T-helper 17 cell (primary cell): ENCODE measurements around the gene KRT20. TPM values are rescaled to one million over a fixed set of nuclear protein-coding genes. Genes with fewer than 3 reads are reported as not detected.

ENCODE experiments used
- ATAC-seq: fragments of 150-1000 bp; cut with Tn5 transposase; 2 replicates; pipeline ENCODE4 v1.10.0; 2021; ENCODE audit warnings: mild to moderate bottlenecking, moderate library complexity
- DNase-seq, 3 donors: peaks; one replicate each; pipeline versions ENCODE4 v3.0.0 to v3.0.0-alpha.2; 2020 to 2021
- H3K9me3 ChIP-seq: one replicate; pipeline ENCODE4 v1.7.0; 2013; ENCODE audit warnings: low read length, mild to moderate bottlenecking; ENCODE audit not compliant: control insufficient read depth, poor library complexity, severe bottlenecking
- H3K27ac Mint-ChIP-seq: one replicate; pipeline ENCODE4 v1.8.0; 2022; ENCODE audit warnings: mild to moderate bottlenecking, moderate library complexity, mixed read lengths
- H3K27me3 Mint-ChIP-seq: one replicate; pipeline ENCODE4 v1.8.0; 2022; ENCODE audit warnings: mixed read lengths
- H3K36me3 Mint-ChIP-seq: one replicate; pipeline ENCODE4 v1.8.0; 2022; ENCODE audit warnings: low read depth, mixed read lengths
- H3K4me1 Mint-ChIP-seq: one replicate; pipeline ENCODE4 v1.8.0; 2022; ENCODE audit warnings: mild to moderate bottlenecking, mixed read lengths
- H3K4me3 Mint-ChIP-seq: one replicate; pipeline ENCODE4 v1.8.0; 2022; ENCODE audit warnings: mild to moderate bottlenecking, moderate library complexity, mixed read lengths
- total RNA-seq, 4 donors: library from RNA in 2 of 4; stranded (reverse) in 2 of 4; gene quantifications; one replicate each; pipeline ENCODE4 v1.2.3 and lab custom pipeline; 2022 to 2026

The KRT20 gene
- total RNA-seq, 2 donors from 2014 or later = not detected

DNA sequence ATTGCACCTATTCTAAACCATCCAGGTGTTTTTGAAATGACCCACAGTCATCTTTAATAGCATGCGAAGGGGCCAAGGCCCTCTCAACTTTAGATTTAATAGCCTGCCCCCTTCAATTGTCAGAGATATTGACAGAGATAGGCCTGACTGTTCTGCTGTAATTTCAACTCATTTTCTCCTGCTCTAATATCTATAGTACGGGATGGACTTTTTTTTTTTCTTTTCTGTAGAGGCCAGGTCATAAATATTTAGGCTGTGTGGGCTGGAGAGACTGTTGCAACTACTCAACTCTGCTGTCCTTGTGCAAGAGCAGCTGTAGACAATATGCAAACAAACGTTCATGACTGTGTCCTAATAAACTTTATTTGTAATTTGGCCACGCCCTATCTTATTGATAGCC is 24.7 kb upstream of the KRT20 start:
- DNase-seq = no peak
- Mint-ChIP-seq H3K27ac (no peak overlapping the region), H3K4me3 (no peak overlapping the region), H3K27me3 (peaks cover 49% of the 10 kb centered on the region), H3K36me3 (no peaks in the 10 kb centered on the region), H3K4me1 (no peaks in the 10 kb centered on the region)
- ATAC-seq = no peak
- H3K9me3 ChIP-seq = no peaks in the 10 kb centered on the region

DNA sequence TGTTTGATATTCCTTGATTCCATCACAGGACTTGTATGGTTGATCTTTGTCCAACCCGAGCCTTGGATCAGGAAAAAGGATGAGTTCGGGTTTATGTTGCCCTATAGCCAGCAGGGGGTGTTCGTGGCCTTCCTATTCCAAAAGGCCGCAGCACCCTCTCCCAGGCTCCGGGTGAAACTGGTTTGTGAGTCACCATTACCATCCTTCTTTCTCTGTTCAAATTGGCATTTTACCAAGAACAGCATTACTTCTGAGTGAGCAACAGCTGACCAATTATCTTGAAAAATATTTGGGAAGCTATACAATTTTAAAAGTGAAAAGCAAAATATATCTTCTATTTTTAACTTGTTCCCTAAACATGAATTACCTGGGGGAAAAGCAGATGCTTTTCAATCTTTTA is 24.3 kb upstream of the KRT20 start:
- Mint-ChIP-seq H3K27me3 (peaks cover 53% of the 10 kb centered on the region), H3K27ac (no peak overlapping the region), H3K4me3 (no peak overlapping the region), H3K36me3 (no peaks in the 10 kb centered on the region), H3K4me1 (no peaks in the 10 kb centered on the region)
- peak; percentile 26 to 49 (median 41) for DNase-seq
- H3K9me3 ChIP-seq = no peaks in the 10 kb centered on the region
- peak; percentile 85 for ATAC-seq

DNA sequence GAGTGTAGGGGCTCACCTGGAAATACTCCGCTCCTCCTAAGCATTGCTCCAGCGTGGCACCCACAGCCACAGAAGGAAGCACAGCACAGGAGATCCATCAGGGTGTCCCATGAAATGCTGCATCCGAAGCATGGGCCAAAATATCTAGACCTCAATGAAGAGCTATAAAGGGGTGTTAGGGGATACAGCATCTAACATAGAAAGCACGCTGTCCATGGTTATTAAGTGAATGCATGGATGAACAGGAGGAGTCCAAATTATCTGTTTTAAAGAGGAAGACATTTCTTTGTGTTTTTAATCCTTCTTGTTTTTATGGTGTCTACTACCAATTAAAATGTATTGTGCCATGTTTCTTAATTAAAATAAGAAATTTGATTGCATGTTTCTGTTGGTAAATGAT is 21.6 kb upstream of the KRT20 start:
- peaks cover 5% of the 10 kb centered on the region for H3K4me1 Mint-ChIP-seq
- no peak overlapping the region for H3K4me3 Mint-ChIP-seq
- no peak overlapping the region for H3K27ac Mint-ChIP-seq
- no peaks in the 10 kb centered on the region for H3K9me3 ChIP-seq
- DNase-seq (no peak), ATAC-seq (no peak)
- H3K27me3 Mint-ChIP-seq = peaks cover 60% of the 10 kb centered on the region
- H3K36me3 Mint-ChIP-seq = peaks cover 3% of the 10 kb centered on the region

DNA sequence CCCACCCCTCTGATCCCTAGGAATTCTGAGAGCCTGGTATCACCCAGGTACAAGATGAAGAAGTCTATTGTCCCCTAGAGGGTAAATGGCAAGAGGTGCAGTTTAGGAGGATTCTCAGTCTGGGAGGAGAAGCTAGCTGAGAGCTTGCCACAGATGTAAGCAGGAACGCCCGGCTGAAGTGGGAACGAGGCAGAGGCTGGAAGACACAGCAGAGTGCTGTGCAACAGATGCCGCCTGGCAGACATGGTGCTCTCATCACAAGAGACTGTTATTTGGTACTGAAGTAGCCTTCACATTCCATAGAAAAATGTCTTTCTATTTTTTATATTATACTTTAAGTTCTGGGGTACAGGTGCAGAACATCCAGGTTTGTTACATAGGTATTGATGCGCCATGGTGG is 20.3 kb upstream of the KRT20 start:
- H3K4me1 Mint-ChIP-seq = peaks cover 7% of the 10 kb centered on the region
- DNase-seq = no peak
- H3K36me3 Mint-ChIP-seq = peaks cover 3% of the 10 kb centered on the region
- H3K9me3 ChIP-seq = no peaks in the 10 kb centered on the region
- no peak overlapping the region for H3K27ac Mint-ChIP-seq
- no peak overlapping the region for H3K4me3 Mint-ChIP-seq
- ATAC-seq = no peak
- H3K27me3 Mint-ChIP-seq = peaks cover 70% of the 10 kb centered on the region

DNA sequence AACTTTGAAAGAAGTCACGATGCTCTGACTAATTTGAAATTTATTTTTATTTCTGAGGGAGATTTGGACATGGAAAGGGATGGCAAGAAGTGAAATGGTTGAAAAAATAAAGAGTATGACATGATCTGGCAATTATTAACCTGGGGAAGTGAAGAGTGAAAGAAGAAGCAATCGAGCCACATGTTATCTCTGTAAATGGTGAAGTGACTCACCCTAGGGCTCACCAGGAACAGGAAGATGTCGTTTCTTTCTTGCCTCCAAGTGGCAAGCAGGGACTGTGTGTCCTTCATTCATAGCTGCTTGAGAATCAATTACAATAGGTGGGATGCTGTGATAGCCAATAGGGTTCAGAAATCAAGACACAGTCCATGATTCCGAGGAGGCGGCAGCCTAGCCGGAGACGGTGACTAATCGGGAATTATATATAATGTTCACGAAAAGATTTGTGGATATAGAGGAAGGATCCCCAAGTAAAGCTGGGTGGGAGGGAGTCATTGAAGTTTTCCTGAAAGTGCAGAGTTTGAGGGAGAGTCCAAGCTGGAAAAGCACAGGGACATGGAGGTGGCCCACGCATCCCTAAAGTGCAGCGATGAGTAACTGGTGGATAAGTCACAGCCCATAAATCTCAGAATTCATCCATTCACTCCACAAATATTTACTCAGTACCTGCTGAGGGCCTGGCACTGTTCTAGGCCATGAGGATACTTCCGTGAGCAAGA is 18.2 kb upstream of the KRT20 start:
- Mint-ChIP-seq H3K4me1 (peaks cover 7% of the 10 kb centered on the region), H3K27ac (no peak overlapping the region), H3K4me3 (no peak overlapping the region), H3K27me3 (peaks cover 68% of the 10 kb centered on the region), H3K36me3 (peaks cover 3% of the 10 kb centered on the region)
- no peak for ATAC-seq
- no peaks in the 10 kb centered on the region for H3K9me3 ChIP-seq
- no peak for DNase-seq

DNA sequence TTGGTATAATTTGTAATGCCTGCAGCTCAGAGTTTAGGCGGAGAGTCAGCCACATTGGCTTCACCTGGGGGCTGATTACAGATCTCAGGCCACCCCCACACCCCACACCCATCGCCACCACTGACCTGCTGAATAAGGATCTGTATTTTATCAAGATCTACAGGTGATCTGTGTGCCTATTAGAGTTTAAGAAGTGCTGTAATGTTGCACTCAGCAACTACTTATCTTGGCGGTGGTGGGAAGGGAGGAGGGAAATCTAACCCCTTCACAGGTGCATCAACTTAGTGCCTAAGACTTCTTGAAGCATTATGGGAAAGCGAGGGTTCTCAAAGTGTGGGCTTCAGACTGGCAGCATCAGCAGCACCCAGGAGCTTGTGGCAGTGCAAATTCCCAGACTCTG is 17.5 kb upstream of the KRT20 start:
- peaks cover 7% of the 10 kb centered on the region for H3K4me1 Mint-ChIP-seq
- H3K27me3 Mint-ChIP-seq = peaks cover 61% of the 10 kb centered on the region
- no peak for ATAC-seq
- no peak overlapping the region for H3K4me3 Mint-ChIP-seq
- no peaks in the 10 kb centered on the region for H3K9me3 ChIP-seq
- no peak for DNase-seq
- no peak overlapping the region for H3K27ac Mint-ChIP-seq
- H3K36me3 Mint-ChIP-seq = peaks cover 3% of the 10 kb centered on the region

DNA sequence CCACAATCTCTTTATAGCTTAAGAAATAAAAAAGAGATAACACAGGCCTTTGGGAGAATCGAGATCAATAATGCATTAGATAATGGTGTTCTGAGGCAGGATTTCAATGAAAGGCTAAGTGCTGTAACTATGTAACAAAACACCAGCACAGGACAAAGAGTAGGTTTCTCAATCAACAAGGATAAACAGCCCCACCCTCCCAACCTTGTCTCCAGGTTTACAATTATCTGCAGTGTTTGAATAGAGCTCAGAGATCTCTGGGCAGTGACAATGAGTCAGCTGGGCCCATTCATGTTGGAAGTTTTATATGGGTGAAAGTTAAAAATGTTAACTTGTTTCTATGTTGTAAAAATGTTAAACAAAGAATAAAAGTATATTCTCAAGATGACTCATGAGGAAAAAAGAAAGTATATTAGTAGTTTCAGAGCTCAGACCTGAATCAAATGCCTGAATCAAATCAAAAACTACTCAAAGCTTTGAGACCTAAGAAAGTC is 17.0 kb upstream of the KRT20 start:
- no peak for ATAC-seq
- H3K36me3 Mint-ChIP-seq = peaks cover 3% of the 10 kb centered on the region
- H3K4me1 Mint-ChIP-seq = peaks cover 7% of the 10 kb centered on the region
- no peak for DNase-seq
- H3K27me3 Mint-ChIP-seq = peaks cover 59% of the 10 kb centered on the region
- peak overlapping the region; percentile 9 for H3K27ac Mint-ChIP-seq
- no peaks in the 10 kb centered on the region for H3K9me3 ChIP-seq
- no peak overlapping the region for H3K4me3 Mint-ChIP-seq

DNA sequence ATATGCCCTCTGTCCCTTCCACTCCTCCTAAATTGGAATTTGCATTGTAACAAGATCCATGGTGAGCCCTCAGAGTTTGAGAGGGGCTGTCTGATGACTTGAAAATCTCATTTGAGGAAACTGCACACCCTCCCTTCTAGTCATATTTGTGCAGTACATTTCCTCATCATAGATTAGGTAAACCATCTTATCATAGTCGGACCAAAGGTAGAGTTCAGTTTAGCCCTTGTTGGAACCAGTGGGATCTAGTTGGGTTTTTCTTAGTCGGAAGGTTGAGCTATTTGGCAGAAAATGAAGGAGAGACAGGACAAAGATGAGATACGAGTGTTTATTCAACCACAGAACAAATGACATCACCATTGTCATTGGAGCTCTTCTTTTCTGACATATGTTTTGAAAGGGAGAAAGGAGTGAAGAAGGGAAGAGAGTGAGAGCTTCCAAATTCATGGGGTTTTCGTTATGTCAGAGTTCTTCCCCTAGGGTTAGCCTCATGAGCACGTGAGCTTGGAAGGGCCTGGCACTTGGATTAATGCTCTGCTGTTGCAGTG is 15.8 kb upstream of the KRT20 start:
- H3K4me1 Mint-ChIP-seq = peaks cover 7% of the 10 kb centered on the region
- peaks cover 3% of the 10 kb centered on the region for H3K36me3 Mint-ChIP-seq
- peaks cover 57% of the 10 kb centered on the region for H3K27me3 Mint-ChIP-seq
- no peaks in the 10 kb centered on the region for H3K9me3 ChIP-seq
- no peak for DNase-seq
- ATAC-seq = no peak
- no peak overlapping the region for H3K27ac Mint-ChIP-seq
- no peak overlapping the region for H3K4me3 Mint-ChIP-seq

DNA sequence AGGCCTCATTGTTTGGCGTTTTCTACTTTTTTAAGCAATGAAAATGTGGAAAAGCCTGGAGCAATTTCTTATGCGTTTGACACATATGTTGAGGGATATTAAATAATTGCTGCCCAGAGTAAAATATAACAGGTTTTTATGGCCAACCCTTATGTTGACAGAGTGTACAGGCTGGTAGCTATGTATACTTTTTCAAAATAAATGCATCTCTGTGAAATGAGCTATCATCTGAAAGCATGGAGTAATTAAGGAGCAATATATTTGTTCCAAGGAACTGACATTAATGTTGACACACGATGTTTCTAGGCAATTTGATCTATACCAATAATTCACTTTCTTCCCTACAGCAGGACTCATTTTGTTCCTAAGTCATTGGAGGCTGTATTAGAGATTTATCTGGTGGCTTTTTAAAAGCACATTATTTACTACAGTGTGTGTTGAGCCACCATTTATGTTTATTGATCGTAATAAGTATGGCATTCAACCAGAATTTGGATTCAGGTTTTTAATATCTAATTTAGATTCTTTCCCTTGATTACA is 11.9 kb upstream of the KRT20 start:
- peaks cover 62% of the 10 kb centered on the region for H3K27me3 Mint-ChIP-seq
- H3K4me1 Mint-ChIP-seq = peaks cover 6% of the 10 kb centered on the region
- H3K4me3 Mint-ChIP-seq = no peak overlapping the region
- H3K9me3 ChIP-seq = no peaks in the 10 kb centered on the region
- H3K36me3 Mint-ChIP-seq = peaks cover 3% of the 10 kb centered on the region
- H3K27ac Mint-ChIP-seq = no peak overlapping the region
- ATAC-seq (no peak), DNase-seq (no peak)

DNA sequence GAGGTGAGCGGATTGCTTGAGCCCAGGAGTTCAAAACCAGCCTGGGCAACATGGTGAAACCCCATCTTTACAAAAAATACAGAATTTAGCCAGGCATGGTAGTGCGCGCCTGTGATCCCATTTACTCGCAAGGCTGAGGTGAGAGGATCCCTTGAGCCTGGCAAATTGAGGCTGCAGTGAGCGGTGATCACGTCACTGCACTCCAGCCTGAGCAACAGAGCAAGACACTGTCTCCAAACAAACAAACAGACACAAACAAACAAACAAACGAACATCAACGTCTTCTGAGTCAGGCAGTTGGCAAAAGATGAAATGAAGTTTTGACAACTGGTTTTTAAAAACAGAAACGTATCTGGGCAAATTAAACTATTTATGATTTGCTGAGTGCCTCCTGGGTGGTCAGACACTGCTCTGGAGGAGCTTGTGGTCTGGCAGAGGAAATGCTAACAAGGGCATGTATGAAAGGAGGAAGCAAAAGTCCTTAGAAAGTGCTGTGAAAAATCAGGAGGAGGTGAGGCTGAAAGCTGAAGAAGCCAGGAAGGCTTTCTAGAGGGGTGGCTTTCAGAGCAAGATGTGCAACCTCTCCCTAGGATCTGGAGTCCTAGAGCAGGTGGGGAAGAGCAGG is 10.2 kb upstream of the KRT20 start:
- DNase-seq = no peak
- peaks cover 53% of the 10 kb centered on the region for H3K27me3 Mint-ChIP-seq
- ATAC-seq = no peak
- H3K4me1 Mint-ChIP-seq = peaks cover 4% of the 10 kb centered on the region
- H3K36me3 Mint-ChIP-seq = peaks cover 3% of the 10 kb centered on the region
- no peaks in the 10 kb centered on the region for H3K9me3 ChIP-seq
- no peak overlapping the region for H3K4me3 Mint-ChIP-seq
- H3K27ac Mint-ChIP-seq = no peak overlapping the region

DNA sequence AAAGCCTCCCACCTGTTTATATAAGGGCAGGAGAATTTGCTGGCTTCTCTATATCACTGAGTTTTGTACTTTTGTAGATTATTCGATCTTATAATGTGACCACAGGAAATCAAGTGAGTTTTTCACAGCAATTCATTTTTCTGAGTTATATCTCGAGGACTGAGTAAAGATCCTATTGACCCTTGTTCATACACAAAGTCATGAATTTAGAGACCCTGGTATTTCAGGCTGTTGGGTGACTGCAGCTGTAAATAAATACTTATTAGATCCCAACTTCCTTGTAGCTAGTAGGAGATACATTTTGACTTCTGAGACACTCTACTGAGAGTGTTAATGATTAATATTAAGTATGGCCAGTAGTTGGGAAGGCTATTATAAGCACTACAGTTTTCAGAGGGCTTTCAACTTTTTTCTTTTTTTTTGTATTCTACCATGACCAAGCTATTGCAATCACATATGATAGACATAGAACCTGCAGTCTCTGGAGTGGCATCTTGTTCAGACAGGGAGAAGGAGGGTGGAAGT is 3.2 kb upstream of the KRT20 start:
- no peak overlapping the region for H3K27ac Mint-ChIP-seq
- H3K36me3 Mint-ChIP-seq = peaks cover 6% of the 10 kb centered on the region
- no peak for DNase-seq
- peaks cover 58% of the 10 kb centered on the region for H3K27me3 Mint-ChIP-seq
- no peak overlapping the region for H3K4me3 Mint-ChIP-seq
- ATAC-seq = no peak
- no peaks in the 10 kb centered on the region for H3K9me3 ChIP-seq
- peaks cover under 1% of the 10 kb centered on the region for H3K4me1 Mint-ChIP-seq

DNA sequence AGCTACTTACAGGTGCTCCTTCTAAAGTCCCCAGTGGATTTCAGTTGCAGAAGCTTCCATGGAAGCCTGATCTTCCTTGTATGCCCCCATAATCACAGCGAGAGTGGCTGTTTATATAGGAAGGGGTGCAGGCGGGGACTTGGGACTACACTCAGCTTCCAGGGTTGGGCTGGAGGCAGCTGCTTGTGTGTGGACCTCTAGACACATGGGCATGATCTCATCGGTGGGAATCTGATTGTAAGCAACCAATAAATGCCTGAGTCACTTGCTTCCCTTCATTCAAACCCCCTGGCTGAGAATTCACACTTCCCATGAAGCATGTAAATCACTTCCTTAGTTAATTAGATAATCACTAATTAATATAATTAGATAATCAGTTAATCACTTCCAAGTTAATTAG is 1.0 kb upstream of the KRT20 start:
- H3K27me3 Mint-ChIP-seq = peaks cover 55% of the 10 kb centered on the region
- no peak for ATAC-seq
- peaks cover 2% of the 10 kb centered on the region for H3K36me3 Mint-ChIP-seq
- H3K4me1 Mint-ChIP-seq = peaks cover 2% of the 10 kb centered on the region
- H3K9me3 ChIP-seq = no peaks in the 10 kb centered on the region
- no peak overlapping the region for H3K27ac Mint-ChIP-seq
- H3K4me3 Mint-ChIP-seq = no peak overlapping the region
- DNase-seq = no peak

DNA sequence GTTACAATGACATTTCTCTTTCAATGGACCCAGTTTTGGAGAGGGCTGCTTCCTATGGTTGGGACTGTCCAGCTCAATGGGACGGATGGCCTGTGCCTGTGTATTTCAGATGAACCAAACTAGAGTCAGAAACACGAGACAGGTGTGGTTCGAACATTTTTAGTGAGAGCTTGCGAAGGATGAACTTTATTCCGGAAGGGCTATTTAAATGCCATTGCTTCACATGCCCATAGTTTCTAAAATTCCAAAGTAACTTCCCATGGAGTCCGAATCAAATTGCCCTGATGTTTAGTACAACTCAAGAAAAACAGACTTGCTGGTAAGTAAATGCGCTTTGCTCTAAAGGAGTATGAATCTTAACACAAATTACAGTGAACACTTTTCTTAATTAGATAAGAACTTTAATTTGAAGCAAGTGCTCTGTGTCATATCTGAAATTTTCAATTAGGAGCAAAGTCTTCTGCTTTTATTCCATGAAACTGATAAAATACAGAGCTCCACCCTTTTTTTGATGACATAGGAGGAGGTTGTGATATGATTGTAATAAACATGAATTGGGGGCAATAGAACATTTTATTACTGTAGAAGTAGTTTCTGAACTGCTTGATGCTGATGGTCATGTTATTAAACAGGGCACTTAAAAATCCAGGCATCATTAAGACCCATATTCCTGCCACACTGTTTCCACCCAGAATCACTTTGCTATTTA is 1.3 kb downstream of the KRT20 start:
- peaks cover 2% of the 10 kb centered on the region for H3K4me1 Mint-ChIP-seq
- ATAC-seq (no peak), DNase-seq (no peak)
- peaks cover 43% of the 10 kb centered on the region for H3K27me3 Mint-ChIP-seq
- H3K4me3 Mint-ChIP-seq = no peak overlapping the region
- H3K27ac Mint-ChIP-seq = no peak overlapping the region
- peaks cover 2% of the 10 kb centered on the region for H3K36me3 Mint-ChIP-seq
- no peaks in the 10 kb centered on the region for H3K9me3 ChIP-seq
